NCI-H510A treated with DMSO at 0.1 percent for 48 hours (cell line): Measurements from ENCODE around the gene GPR152.
"Not testable (repeated sequence)": the region's sequence is repeated elsewhere in the genome, so short reads cannot be mapped to it uniquely, and the experiment has no call there.

Source experiments
- DNase-seq: peaks from one replicate; lab custom pipeline; 2025; lab: John Stamatoyannopoulos, UW

Gene GPR152

DNA sequence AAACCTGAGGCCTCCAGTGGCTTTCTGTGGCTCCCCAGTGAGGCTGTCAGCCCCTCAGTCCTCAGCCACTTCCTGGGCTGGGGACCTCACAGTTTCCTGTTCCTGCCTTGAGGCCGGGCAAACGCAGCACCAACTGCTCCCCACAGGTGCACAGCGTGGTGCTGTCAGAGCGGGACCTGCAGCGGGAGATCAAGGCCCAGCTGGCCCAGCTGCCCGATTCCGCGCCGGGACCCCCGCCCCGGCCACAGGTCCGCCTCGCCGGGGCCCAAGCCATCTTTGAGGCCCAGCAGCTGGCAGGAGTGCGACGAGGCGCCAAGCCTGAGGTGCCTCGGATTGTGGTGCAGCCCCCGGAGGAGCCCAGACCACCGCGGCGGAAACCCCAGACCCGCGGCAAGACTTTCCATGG, 43.3 kb downstream of the GPR152 start:
- DNase-seq: no peak

DNA sequence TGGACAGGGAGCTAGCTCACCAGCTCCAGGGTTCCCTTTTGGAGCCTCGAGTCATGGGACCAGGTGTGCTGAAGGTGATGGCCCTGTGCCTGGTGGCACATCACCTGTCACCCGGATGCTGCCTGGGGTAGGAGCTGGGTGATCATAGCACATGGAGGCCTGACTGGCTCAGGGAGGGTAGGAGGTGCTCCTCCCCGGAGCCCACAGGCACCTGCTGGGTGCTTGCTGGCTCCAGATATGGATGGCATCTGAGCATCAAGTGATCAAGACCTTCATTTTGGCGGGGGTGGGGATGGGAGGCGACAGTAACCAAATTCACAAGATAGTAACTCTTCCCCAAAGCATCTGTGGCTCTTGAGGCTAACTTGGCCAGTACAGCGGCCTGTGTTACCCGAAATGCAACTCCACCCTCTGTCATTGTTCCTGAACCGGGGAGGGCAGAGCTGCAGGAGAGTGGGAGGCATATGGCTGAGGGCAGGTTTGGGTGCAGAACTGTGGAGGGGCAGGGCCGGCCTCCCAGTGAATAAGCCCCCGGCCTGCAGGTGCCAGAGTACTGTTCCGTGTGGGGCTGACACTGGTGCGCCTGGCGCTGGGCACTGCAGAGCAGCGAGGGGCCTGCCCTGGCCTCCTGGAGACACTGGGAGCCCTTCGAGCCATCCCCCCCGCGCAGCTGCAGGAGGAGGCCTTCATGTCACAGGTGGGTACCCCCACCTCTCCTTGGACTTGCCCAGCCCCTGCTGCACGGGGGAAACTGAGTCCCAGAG, 43.9 kb downstream of the GPR152 start:
- DNase-seq: no peak

DNA sequence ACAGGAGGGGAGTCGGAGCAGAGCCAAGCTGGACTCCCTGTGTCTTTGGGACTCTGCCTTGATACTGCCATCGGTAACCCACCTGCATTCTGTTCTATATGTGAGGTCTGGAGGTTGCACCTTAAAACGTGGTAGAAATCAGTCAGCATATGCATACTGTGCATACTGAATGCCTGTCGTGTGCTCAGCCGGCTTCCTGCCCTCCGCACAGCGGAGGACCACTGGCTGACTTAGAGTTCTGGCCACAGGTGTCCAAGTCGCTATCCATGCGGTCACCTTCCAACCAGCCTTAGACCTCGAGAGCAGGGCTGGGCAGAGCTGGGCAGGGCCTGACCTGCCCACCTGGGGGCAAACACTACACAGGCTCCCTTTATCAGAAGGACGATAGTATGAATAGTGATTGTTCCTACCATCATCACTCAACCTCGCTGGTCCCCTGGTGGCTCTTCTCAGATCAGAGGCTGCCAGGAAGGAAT, 44.8 kb downstream of the GPR152 start:
- DNase-seq: no peak

DNA sequence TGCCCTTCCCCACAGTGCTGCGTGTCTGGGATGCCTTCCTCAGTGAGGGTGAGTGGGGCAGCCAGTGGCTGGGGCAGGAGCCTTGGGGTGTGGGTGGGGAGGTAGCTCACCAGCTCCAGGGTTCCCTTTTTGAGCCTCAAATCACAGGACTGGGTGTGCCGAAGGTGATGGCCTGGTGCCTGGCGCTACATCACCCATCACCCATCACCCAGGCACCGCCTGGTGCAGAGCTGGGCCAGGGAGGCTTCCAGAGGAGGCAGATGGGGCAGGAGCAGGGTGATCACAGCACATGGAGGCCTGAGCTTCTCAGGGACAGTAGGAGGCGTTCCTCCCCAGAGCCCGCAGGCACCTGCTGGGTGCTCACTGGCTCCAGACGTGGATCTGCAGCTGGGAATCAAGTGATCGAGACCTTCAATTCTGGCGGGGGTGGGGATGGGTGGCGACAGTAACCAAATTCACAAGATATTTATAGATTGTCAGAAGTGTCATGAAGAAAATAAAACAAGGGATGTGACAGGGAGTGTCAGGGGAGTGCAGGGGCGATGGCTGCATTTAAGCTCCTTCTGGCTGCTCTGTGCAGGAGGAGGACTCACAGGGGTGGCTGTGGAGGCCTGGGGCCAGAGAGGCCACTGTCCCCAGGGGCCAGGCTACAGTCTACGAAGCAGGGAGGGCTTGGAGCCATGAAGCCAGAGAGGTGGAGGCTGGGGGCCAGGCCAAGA, 45.4 kb downstream of the GPR152 start:
- DNase-seq: no peak

DNA sequence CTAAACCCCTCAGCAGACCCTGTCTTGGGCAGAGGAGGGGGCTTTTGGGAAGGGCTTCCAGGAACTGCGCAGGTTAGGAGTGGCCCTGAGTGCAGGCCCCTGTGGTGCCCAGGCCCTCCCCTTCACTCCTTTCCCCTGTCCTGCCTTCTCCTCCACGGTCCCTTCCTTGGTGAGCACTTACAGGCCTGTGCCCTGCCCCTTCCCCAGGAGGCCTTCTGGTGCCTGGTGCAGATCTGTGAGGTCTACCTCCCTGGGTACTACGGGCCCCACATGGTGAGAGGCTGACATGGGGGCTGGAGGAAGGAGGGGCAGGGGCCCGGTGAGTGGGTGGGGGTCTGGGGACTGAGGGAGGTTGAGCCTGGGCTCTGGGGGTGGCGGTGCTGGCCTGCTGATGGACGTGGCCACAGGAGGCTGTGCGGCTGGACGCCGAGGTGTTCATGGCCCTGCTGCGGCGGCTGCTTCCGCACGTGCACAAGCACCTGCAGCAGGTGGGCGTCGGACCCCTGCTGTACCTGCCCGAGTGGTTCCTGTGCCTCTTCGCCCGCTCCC, 46.0 kb downstream of the GPR152 start:
- no peak for DNase-seq

DNA sequence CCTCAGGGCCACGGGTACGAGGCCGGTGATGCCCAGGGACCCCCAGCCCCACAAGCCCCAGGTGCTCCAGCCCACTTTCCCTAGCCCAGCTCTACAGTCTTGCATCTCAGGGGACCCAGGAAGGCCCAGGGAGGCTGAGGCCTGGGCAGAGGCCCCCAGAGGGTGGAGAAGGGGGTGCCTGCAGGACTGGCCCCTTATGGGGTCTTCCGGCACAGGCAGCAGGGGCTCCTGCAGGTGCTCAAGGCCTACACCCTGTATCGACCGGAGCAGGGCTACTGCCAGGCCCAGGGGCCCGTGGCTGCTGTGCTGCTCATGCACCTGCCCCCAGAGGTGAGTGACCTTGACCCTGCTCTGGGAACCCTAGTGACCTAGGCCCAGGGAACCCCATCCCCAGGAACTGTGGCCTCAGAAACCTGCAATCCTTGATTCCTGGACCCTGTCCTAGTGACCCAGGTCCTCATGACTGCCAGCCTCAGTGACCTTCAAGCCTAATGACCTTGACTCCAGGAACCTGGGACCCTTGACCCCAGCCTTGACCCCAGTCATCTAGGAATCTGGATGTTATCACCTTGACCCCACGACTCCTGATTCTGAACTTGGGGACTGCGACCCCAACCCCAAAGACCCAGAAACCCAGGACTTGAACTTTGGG, 46.7 kb downstream of the GPR152 start:
- DNase-seq: no peak

DNA sequence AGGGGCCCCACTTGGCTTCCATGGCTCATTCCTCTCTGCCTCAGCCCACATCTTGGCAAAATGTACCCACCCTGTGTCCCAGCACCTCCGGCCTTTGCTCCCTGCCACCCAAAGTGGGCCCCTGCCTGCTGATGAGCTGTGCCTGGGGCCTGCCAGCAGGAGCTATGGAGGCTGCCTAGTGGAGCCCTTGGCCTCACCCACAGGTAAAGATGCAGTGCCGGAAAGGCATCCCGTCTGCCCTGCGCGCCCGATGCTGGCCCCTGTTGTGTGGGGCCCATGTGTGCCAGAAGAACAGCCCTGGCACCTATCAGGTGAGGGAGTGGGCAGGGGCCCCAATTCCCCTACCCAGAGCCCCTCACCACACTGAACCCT, 47.3 kb downstream of the GPR152 start:
- DNase-seq: no peak

DNA sequence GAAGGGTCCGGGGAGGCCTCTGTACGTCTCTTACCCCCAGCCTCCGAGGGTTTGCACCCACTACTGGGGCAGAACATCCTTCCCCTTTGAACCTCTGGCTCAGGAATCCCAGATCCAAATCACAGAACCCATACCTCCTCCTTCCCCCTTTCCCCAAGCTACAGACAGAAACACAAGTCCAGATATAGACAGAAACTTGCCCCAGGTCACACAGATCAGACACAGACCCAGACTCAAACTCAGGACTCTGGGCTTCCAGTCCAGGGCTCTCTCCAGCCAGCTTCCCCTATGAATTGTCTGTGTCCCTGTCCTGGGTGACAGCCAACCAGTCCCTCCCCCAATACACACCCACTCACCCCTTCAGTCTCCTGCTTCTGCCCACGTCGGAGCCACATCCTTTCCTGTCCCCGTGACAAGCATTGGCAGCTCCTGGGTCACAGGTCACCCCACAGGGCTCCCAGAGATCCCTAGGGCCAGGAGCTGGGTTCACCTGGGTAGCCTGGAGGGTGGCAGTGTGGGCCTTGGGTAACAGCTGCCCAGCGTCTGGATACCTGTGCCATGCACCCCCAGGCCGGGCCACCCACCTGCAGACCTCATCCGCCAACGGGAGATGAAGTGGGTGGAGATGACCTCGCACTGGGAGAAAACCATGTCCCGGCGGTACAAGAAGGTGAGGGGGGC, 47.9 kb downstream of the GPR152 start:
- DNase-seq: no peak

DNA sequence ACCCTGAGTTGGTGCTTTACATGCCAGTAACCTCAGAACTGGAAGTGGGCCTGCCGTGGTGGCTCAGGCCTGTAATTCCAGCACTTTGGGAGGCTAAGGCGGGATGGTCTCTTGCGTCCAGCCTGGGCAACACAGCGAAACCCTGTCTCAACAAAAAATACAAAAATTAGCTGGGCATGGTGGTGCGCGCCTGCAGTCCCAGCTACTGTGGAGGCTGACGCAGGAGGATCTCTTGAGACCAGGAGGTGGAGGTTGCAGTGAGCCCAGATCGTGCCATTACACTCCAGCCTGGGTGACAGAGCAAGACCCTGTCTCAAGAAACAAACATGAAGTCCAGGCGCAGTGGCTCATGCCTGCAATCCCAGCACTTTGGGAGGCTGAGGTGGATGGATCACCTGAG, 49.4 kb downstream of the GPR152 start:
- DNase-seq: not testable (repeated sequence)

DNA sequence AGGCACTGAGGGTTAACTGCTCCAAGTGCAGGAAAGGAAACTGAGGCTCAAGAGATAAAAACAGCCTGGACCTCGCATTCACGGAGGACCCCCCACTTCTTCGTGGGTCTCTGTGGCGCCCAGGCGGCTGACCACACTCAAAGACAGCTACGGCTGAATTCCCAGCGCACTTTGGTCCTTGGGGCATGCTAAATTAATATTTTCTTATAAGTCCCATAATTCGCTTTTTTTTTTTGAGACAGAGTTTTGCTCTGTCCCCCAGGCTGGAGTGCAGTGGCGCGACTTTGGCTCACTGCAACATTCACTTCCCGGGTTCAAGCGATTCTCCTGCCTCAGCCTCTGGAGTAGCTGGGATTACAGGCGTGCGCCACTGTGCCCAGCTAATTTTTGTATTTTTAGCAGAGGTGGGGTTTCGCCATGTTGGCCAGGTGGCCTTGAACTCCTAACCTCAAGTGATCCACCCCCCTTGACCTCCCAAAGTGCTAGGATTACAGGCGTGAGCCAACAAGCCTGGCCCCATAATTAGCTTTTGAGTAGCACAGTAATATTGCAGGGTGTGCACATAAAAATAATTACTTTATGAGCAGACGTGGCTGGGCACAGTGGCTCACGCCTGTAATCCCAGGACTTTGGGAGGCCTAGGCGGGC, 50.2 kb downstream of the GPR152 start:
- DNase-seq: not testable (repeated sequence)

DNA sequence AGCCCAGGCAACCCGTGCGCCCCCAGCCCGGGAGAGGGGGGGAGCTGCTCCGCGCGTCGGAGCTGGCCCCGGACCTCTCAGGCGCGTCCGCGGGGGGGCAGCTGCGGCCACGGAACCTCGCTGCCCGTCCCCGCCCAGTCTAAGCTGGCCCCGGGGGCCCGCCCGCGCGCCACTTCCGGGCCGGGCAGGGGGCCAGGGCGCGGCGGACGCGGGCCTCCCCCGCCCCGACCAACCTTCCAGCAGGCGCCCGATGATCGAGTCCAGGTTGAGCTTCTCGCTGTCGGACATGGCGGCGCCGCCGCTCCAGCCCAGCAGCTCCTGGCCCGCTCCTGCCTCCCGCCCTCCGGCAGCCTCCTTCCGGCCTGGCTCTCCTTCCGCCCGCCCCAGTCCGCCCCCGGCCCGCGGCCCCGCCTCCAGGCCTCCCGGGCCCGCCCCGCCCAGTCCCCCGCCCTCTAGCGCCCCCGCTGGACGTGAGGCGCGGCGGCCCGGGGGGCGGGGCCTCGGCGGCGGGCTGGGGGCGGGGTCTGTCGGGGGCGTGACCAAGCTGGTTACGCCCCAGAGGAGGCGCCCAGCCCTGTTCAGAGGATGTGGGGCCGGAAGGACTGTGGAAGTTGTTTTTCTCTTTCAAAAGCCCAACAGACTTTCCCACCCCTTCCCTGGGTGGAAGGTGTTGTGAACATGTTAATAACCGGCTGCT, 50.9 kb downstream of the GPR152 start, which contains the start of gene PPP1CA:
Gene PPP1CA, minus strand, starts transcription at position 364 of the 697 bp plus-strand sequence. Its CDS starts 76 bp downstream, at position 288.
- peak; percentile 90 for DNase-seq
